NCI-H69 (cell line): ENCODE measurements around the gene MIER3.

Experiments used
- DNase-seq: peaks from one replicate; lab custom pipeline; 2025; lab: John Stamatoyannopoulos, UW

Gene MIER3

GRCh38 chr5:56896763-56897162 is 55.2 kb downstream of the MIER3 start:
- no peak for DNase-seq

DNA sequence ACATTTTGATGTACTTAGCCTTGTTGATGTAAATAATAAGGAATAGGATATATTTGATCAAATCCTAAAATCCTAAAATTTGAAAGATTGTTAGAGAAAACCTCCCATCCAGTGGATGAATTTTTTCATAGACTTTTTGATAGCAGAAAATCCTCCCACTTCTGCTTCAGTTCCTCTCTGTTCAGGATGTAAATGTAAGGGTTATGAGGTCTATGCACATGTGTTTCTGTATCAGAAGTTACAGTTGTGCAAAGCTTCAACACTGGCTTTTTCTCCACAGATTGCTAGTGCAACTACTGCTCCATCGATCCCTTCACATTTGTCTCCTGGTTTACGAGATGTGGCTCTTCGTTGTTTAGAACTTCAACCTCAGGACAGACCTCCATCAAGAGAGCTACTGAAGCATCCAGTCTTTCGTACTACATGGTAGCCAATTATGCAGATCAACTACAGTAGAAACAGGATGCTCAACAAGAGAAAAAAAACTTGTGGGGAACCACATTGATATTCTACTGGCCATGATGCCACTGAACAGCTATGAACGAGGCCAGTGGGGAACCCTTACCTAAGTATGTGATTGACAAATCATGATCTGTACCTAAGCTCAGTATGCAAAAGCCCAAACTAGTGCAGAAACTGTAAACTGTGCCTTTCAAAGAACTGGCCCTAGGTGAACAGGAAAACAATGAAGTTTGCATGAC is 58.5 kb downstream of the MIER3 start:
- DNase-seq, result no peak

DNA sequence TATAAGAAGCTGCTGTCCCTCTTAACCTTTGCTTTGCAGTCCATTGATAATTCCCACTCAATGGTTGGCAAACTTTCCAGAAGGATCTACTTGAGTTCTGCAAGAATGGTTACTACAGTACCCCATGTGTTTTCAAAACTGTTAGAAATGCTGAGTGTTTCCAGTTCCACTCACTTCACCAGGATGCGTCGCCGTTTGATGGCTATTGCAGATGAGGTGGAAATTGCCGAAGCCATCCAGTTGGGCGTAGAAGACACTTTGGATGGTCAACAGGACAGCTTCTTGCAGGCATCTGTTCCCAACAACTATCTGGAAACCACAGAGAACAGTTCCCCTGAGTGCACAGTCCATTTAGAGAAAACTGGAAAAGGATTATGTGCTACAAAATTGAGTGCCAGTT is 70.4 kb downstream of the MIER3 start:
- no peak for DNase-seq

- no peak for DNase-seq
Observed at GRCh38 chr5:56876327-56876726, 75.6 kb downstream of the MIER3 start.

DNA sequence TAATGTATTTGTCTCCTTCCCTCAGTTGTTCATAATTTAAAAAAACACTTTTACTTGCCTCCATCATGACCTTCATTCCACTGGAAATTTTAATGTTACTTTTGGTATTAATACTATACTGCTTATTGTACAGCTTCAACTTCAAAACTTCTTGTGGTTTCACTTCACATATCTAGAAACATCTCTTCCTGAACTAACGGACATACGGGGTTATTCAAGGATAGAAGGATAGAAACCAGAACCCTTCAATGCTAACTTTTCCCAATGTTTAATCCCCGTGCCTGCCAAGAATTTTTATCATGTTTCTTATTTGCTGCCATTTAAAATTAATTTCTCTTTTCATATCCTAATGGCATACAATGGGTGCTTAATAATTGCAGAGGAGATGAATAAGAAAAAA is 78.9 kb downstream of the MIER3 start:
- no peak for DNase-seq

DNA sequence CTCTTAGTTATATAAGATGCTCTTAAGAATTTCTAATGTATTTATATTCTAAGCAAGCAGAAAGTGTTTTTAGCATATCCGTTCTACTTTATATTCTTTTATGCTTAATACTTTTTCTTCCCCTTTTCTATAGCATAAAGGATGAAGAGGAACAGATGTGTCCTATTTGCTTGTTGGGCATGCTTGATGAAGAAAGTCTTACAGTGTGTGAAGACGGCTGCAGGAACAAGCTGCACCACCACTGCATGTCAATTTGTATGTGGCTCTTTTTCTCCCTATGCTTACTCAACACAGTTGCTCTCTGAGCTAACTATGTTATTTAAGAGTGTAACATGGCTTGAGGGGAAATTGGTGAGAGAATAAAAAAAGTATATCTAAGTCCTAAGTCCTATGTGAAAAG is 80.1 kb downstream of the MIER3 start:
- DNase-seq, result no peak
